ENCODE results near the gene HS3ST3A1. TPM values are rescaled to one million over a fixed set of nuclear protein-coding genes. Genes with fewer than 3 reads are reported as not detected.
"Not testable (repeated sequence)": the region's sequence is repeated elsewhere in the genome, so short reads cannot be mapped to it uniquely, and the experiment has no call there.

The HS3ST3A1 gene
- total RNA-seq, 5 donors from 2014 or later (not counting 1 experiment from before 2014, with no cell fraction given), result 1.0 to 2.4 TPM; not detected in 3

GRCh38 chr17:13548576-13548975, 53.2 kb downstream of the HS3ST3A1 start:
- CTCF ChIA-PET; H3K4me3 Mint-ChIP-seq; H3K4me1 ChIP-seq (ENCODE audit: control insufficient read depth in 1 of 2, extremely low read depth in 1 of 2, insufficient read depth in 2 of 2, low read length in 2 of 2); H3K36me3 Mint-ChIP-seq; DNase-seq; H3K4me3 ChIP-seq (ENCODE audit: control insufficient read depth in 1 of 2, extremely low read depth in 1 of 2, low read length in 1 of 2); H3K9me3 ChIP-seq; H3K27ac Mint-ChIP-seq; H3K36me3 ChIP-seq (ENCODE audit: control insufficient read depth in 2 of 2, extremely low read depth in 1 of 2, insufficient read depth in 1 of 2, low read length in 1 of 2); POLR2A ChIA-PET; ATAC-seq (replicated peaks in 1 of 4); H3K27ac ChIP-seq (ENCODE audit: low read length); H3K4me1 Mint-ChIP-seq; H3K27me3 Mint-ChIP-seq: not testable (repeated sequence)
- WGBS (ENCODE audit: insufficient coverage), result 94% methylated on average over 6 of the region's 6 CpGs
- H3K9me3 Mint-ChIP-seq, result peaks cover 0 to 11% (median 5%) of the 10 kb centered on the region in 3 donors
- H3K27me3 ChIP-seq (replicated peaks in 1 of 2; ENCODE audit: control insufficient read depth in 2 of 2, extremely low read depth in 1 of 2, insufficient read depth in 2 of 2, low read length in 1 of 2), result peaks cover 0 to 11% of the 10 kb centered on the region in 2 experiments

- Mint-ChIP-seq H3K9me3 (peaks cover 0 to 11% (median 5%) of the 10 kb centered on the region in 3 donors), H3K27ac (no peak overlapping the region), H3K36me3 (no peaks in the 10 kb centered on the region), H3K4me1 (no peaks in the 10 kb centered on the region), H3K4me3 (no peak overlapping the region), H3K27me3 (peaks cover 3 to 6% of the 10 kb centered on the region in 2 donors)
- H3K27me3 ChIP-seq (replicated peaks in 1 of 2; ENCODE audit: control insufficient read depth in 2 of 2, extremely low read depth in 1 of 2, insufficient read depth in 2 of 2, low read length in 1 of 2), result peaks cover 0 to 8% of the 10 kb centered on the region in 2 experiments
- no peaks in the 10 kb centered on the region for H3K36me3 ChIP-seq (ENCODE audit: control insufficient read depth in 2 of 2, extremely low read depth in 1 of 2, insufficient read depth in 1 of 2, low read length in 1 of 2)
- H3K27ac ChIP-seq (ENCODE audit: low read length), result no peak overlapping the region
- ChIA-PET POLR2A (no interaction called here), CTCF (no interaction called here)
- no peaks in the 10 kb centered on the region for H3K4me1 ChIP-seq (ENCODE audit: control insufficient read depth in 1 of 2, extremely low read depth in 1 of 2, insufficient read depth in 2 of 2, low read length in 2 of 2)
- DNase-seq, result no peak
- H3K4me3 ChIP-seq (ENCODE audit: control insufficient read depth in 1 of 2, extremely low read depth in 1 of 2, low read length in 1 of 2), result no peak overlapping the region
- ATAC-seq (replicated peaks in 1 of 4), result no peak
- no peaks in the 10 kb centered on the region for H3K9me3 ChIP-seq
- 83% methylated on average over 1 of the region's 2 CpGs for WGBS (ENCODE audit: insufficient coverage)
Observed at GRCh38 chr17:13546851-13547250, 54.9 kb downstream of the HS3ST3A1 start.

GRCh38 chr17:13545941-13546340, 55.8 kb downstream of the HS3ST3A1 start:
- Mint-ChIP-seq H3K9me3 (peaks cover 0 to 14% (median 5%) of the 10 kb centered on the region in 3 donors), H3K4me3 (no peak overlapping the region), H3K27ac (no peak overlapping the region), H3K4me1 (no peaks in the 10 kb centered on the region), H3K27me3 (peaks cover 3 to 6% of the 10 kb centered on the region in 2 donors), H3K36me3 (no peaks in the 10 kb centered on the region)
- Histone ChIP-seq H3K36me3 (ENCODE audit: control insufficient read depth in 2 of 2, extremely low read depth in 1 of 2, insufficient read depth in 1 of 2, low read length in 1 of 2) (no peaks in the 10 kb centered on the region), H3K27me3 (replicated peaks in 1 of 2; ENCODE audit: control insufficient read depth in 2 of 2, extremely low read depth in 1 of 2, insufficient read depth in 2 of 2, low read length in 1 of 2) (peaks cover 0 to 8% of the 10 kb centered on the region in 2 experiments), H3K27ac (ENCODE audit: low read length) (no peak overlapping the region), H3K9me3 (no peaks in the 10 kb centered on the region), H3K4me3 (ENCODE audit: control insufficient read depth in 1 of 2, extremely low read depth in 1 of 2, low read length in 1 of 2) (no peak overlapping the region), H3K4me1 (ENCODE audit: control insufficient read depth in 1 of 2, extremely low read depth in 1 of 2, insufficient read depth in 2 of 2, low read length in 2 of 2) (no peaks in the 10 kb centered on the region)
- ChIA-PET POLR2A (interaction anchor here in 1 of 2 donors (0.7 kb wide), 1 partner anchor 838 kb away, joined by 3 read pairs; no protein-coding TSS in a partner anchor), CTCF (no interaction called here)
- ATAC-seq (replicated peaks in 1 of 4) (no peak), DNase-seq (no peak)
- 52% methylated on average over 5 of the region's 8 CpGs for WGBS (ENCODE audit: insufficient coverage)

- Mint-ChIP-seq H3K4me3 (no peak overlapping the region), H3K27ac (no peak overlapping the region), H3K36me3 (no peaks in the 10 kb centered on the region), H3K9me3 (peaks cover 0 to 8% (median 0%) of the 10 kb centered on the region in 3 donors), H3K27me3 (peaks cover 3% of the 10 kb centered on the region in 2 donors), H3K4me1 (no peaks in the 10 kb centered on the region)
- Histone ChIP-seq H3K4me1 (ENCODE audit: control insufficient read depth in 1 of 2, extremely low read depth in 1 of 2, insufficient read depth in 2 of 2, low read length in 2 of 2) (no peaks in the 10 kb centered on the region), H3K27me3 (replicated peaks in 1 of 2; ENCODE audit: control insufficient read depth in 2 of 2, extremely low read depth in 1 of 2, insufficient read depth in 2 of 2, low read length in 1 of 2) (peaks cover 0 to 8% of the 10 kb centered on the region in 2 experiments), H3K36me3 (ENCODE audit: control insufficient read depth in 2 of 2, extremely low read depth in 1 of 2, insufficient read depth in 1 of 2, low read length in 1 of 2) (no peaks in the 10 kb centered on the region), H3K27ac (ENCODE audit: low read length) (no peak overlapping the region), H3K4me3 (ENCODE audit: control insufficient read depth in 1 of 2, extremely low read depth in 1 of 2, low read length in 1 of 2) (no peak overlapping the region), H3K9me3 (no peaks in the 10 kb centered on the region)
- CTCF ChIA-PET, result no interaction called here
- DNase-seq (no peak), ATAC-seq (replicated peaks in 1 of 4) (no peak)
- POLR2A ChIA-PET, result no interaction called here
- WGBS (ENCODE audit: insufficient coverage), result no CpG with 5 or more reads among the region's 9 CpGs
Observed at GRCh38 chr17:13544765-13545164, 57.0 kb downstream of the HS3ST3A1 start.

- H3K27me3 Mint-ChIP-seq, result peaks cover 0 to 3% of the 10 kb centered on the region in 2 donors
- no peak for ATAC-seq (replicated peaks in 1 of 4)
- H3K27me3 ChIP-seq (replicated peaks in 1 of 2; ENCODE audit: control insufficient read depth in 2 of 2, extremely low read depth in 1 of 2, insufficient read depth in 2 of 2, low read length in 1 of 2), result peaks cover 0 to 8% of the 10 kb centered on the region in 2 experiments
- ChIA-PET CTCF (no interaction called here), POLR2A (no interaction called here)
- H3K9me3 ChIP-seq, result no peaks in the 10 kb centered on the region
- H3K4me1 Mint-ChIP-seq, result no peaks in the 10 kb centered on the region
- no peak overlapping the region for H3K27ac Mint-ChIP-seq
- no peaks in the 10 kb centered on the region for H3K36me3 Mint-ChIP-seq
- no peak overlapping the region for H3K4me3 ChIP-seq (ENCODE audit: control insufficient read depth in 1 of 2, extremely low read depth in 1 of 2, low read length in 1 of 2)
- DNase-seq, result no peak
- H3K9me3 Mint-ChIP-seq, result peaks cover 0 to 3% (median 0%) of the 10 kb centered on the region in 3 donors
- H3K4me3 Mint-ChIP-seq, result no peak overlapping the region
- 71% methylated on average over 2 of the region's 7 CpGs for WGBS (ENCODE audit: insufficient coverage)
- H3K27ac ChIP-seq (ENCODE audit: low read length), result no peak overlapping the region
- no peaks in the 10 kb centered on the region for H3K36me3 ChIP-seq (ENCODE audit: control insufficient read depth in 2 of 2, extremely low read depth in 1 of 2, insufficient read depth in 1 of 2, low read length in 1 of 2)
- no peaks in the 10 kb centered on the region for H3K4me1 ChIP-seq (ENCODE audit: control insufficient read depth in 1 of 2, extremely low read depth in 1 of 2, insufficient read depth in 2 of 2, low read length in 2 of 2)
Observed at GRCh38 chr17:13544292-13544691, 57.4 kb downstream of the HS3ST3A1 start.

GRCh38 chr17:13542636-13543035, 59.1 kb downstream of the HS3ST3A1 start:
- Mint-ChIP-seq H3K36me3 (no peaks in the 10 kb centered on the region), H3K4me3 (no peak overlapping the region), H3K9me3 (peaks cover 0 to 7% (median 0%) of the 10 kb centered on the region in 3 donors), H3K27ac (no peak overlapping the region), H3K4me1 (no peaks in the 10 kb centered on the region), H3K27me3 (peaks cover 0 to 3% of the 10 kb centered on the region in 2 donors)
- Histone ChIP-seq H3K4me1 (ENCODE audit: control insufficient read depth in 1 of 2, extremely low read depth in 1 of 2, insufficient read depth in 2 of 2, low read length in 2 of 2) (no peaks in the 10 kb centered on the region), H3K9me3 (no peaks in the 10 kb centered on the region), H3K4me3 (ENCODE audit: control insufficient read depth in 1 of 2, extremely low read depth in 1 of 2, low read length in 1 of 2) (no peak overlapping the region), H3K27me3 (replicated peaks in 1 of 2; ENCODE audit: control insufficient read depth in 2 of 2, extremely low read depth in 1 of 2, insufficient read depth in 2 of 2, low read length in 1 of 2) (peaks cover 0 to 4% of the 10 kb centered on the region in 2 experiments), H3K27ac (ENCODE audit: low read length) (no peak overlapping the region), H3K36me3 (ENCODE audit: control insufficient read depth in 2 of 2, extremely low read depth in 1 of 2, insufficient read depth in 1 of 2, low read length in 1 of 2) (no peaks in the 10 kb centered on the region)
- POLR2A ChIA-PET, result no interaction called here
- CTCF ChIA-PET, result no interaction called here
- DNase-seq (no peak), ATAC-seq (replicated peaks in 1 of 4) (no peak)

- H3K27ac Mint-ChIP-seq, result no peak overlapping the region
- Histone ChIP-seq H3K4me3 (ENCODE audit: control insufficient read depth in 1 of 2, extremely low read depth in 1 of 2, low read length in 1 of 2) (no peak overlapping the region), H3K27me3 (replicated peaks in 1 of 2; ENCODE audit: control insufficient read depth in 2 of 2, extremely low read depth in 1 of 2, insufficient read depth in 2 of 2, low read length in 1 of 2) (peaks cover 0 to 4% of the 10 kb centered on the region in 2 experiments), H3K36me3 (ENCODE audit: control insufficient read depth in 2 of 2, extremely low read depth in 1 of 2, insufficient read depth in 1 of 2, low read length in 1 of 2) (no peaks in the 10 kb centered on the region), H3K4me1 (ENCODE audit: control insufficient read depth in 1 of 2, extremely low read depth in 1 of 2, insufficient read depth in 2 of 2, low read length in 2 of 2) (no peaks in the 10 kb centered on the region), H3K9me3 (no peaks in the 10 kb centered on the region), H3K27ac (ENCODE audit: low read length) (no peak overlapping the region)
- no peaks in the 10 kb centered on the region for H3K4me1 Mint-ChIP-seq
- peaks cover 0 to 3% of the 10 kb centered on the region in 2 donors for H3K27me3 Mint-ChIP-seq
- ChIA-PET CTCF (no interaction called here), POLR2A (no interaction called here)
- DNase-seq (no peak), ATAC-seq (replicated peaks in 1 of 4) (no peak)
- peaks cover 0 to 7% (median 0%) of the 10 kb centered on the region in 3 donors for H3K9me3 Mint-ChIP-seq
- 80% methylated on average over 1 of the region's 2 CpGs for WGBS (ENCODE audit: insufficient coverage)
- H3K36me3 Mint-ChIP-seq, result no peaks in the 10 kb centered on the region
- H3K4me3 Mint-ChIP-seq, result no peak overlapping the region
Observed at GRCh38 chr17:13541032-13541480, 60.7 kb downstream of the HS3ST3A1 start.
